ENCODE data around the gene DLG4.

Gene DLG4

GRCh38 chr17:7141824-7142223 lies 77.8 kb downstream of the DLG4 start:
- DNase-seq: no peak

GRCh38 chr17:7139400-7139799 lies 80.2 kb downstream of the DLG4 start:
- DNase-seq: no peak

- no peak for DNase-seq
Measured at GRCh38 chr17:7138800-7139381, 80.7 kb downstream of the DLG4 start.

GRCh38 chr17:7137171-7137943 lies 82.3 kb downstream of the DLG4 start:
- DNase-seq: no peak
